ENCODE data around the gene WNT16.

GRCh38 chr7:121360564-121360963 lies 31.8 kb downstream of the WNT16 start:
- TF ChIP-seq ZNF274 (IDR thresholded peaks at IDR 0.05; ENCODE audit: low read depth, low read length) (no peak), YY1 (IDR thresholded peaks at IDR 0.05; ENCODE audit: insufficient read depth, insufficient read length) (no peak), SUZ12 (IDR thresholded peaks at IDR 0.05; ENCODE audit: extremely low read depth, insufficient read depth, insufficient read length) (no peak)

All from NT2/D1 (cell line).